GM18519 (cell line): Measurements from ENCODE around the gene NTHL1.
"Not testable (repeated sequence)": the region's sequence is repeated elsewhere in the genome, so short reads cannot be mapped to it uniquely, and the experiment has no call there.

Experiments used
- ATAC-seq: cut with Tn5 transposase; IDR thresholded peaks from one replicate; pipeline ENCODE4 v1.9.1; 2021; ENCODE audit warnings: mild to moderate bottlenecking, moderate library complexity; ENCODE audit not compliant: unreplicated experiment, low FRiP score

NTHL1 gene

DNA sequence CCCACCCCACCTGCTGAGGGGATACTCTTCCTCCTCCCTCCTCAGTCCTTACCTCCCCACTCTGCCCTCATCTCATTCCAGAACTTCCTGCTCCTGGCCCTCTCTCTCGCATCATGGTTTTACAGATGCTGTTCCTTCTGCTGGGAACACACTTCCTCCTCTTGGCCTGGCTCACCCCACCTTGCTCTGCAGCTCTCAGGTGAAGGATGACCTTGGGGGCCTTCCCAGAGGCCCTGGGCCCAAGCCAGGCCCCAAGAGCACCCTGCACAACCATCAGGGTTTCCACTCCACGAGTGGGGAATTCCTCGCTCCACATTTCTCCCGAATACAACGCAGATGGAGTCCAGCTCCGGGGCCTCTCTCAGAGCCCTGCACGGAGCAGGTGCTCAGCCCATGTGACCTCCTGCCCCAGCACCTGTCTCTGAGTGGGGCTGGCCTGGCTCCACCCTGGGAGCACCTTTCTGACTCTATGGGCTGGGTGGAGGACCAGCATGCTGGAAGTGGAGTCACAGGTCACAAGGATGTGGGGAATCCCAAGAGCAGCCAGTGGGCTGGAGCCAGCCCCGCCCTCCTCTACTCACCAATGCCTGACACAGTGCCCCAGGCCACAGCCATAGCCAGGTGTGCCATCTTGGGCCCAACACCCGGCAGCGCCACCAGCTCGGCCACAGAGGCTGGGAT is 4.5 kb downstream of the NTHL1 start:
- ATAC-seq: no peak

DNA sequence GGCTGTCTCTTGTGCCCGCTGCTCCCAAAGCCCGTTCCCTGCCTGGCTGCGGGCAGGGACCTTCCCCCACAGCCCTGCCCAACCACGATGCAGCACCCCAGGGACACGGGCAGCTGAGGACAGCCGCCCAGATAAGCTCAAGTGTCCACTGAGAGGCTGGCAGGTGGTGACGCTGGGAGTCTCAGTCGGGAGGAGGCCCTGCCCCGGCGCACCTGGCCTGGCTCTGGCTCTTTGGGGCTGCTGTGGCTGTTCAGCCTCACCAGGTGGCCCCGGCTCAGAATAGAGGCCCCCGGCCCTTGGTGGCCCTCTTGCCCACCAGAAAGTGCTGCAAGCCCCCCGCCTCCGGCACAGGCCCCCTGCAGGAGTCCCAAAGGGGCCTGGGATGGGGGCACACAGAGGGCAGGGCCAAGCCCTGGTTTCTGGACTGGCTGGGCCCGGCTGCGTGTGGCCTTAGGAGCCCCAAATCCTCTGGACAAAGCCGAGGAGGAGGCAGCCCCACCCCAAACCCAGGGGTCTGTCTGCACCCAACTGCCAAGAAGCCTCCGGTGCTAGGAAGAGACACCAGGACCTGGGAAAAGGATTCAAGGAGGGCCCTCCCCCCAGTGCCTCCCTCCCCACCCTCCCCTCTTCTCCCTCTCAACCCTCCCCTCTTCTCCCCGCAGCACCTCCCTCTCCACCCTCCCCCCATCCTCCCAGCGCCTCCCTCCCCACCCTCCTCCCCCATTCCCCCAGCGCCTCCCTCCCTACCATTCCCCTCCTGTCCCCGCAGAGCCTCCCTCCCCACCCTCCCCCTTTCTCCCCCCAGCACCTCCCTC is 5.3 kb downstream of the NTHL1 start:
- no peak for ATAC-seq

DNA sequence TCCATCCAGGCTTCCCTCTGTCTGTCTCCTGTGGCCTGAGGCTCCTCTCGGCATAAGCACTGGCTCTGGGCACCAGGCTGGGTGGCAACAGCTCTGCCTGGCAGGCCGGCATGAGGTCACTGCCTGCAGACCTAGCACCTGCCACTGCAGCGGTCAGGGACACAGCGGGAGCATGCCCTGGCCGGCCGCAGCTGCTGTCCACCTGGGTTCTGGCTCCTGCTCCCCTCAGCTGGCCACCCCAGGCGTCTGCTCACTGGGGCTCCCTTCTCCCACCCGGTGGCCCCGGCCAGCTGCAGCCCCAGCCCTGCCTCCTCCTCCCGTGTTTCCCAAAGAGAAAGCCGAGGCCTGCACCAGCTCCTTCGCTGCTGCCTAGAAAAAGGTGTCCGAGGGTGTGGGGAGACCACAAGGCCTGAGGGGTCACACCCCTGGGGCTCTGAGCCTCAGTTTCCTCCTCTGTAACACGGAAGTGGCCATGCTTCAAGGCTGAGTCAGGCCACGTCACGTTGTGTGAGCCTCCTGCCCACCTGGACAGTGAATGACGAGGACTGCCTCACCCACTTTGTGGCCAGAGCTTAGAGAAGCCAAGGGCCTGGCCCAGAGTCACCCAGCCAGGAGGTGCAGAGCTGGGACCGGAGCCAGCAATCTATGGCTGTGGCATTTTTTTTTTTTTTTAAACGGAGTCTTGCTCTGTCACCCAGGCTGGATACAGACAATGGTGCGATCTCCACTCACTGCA is 6.7 kb downstream of the NTHL1 start:
- no peak for ATAC-seq

DNA sequence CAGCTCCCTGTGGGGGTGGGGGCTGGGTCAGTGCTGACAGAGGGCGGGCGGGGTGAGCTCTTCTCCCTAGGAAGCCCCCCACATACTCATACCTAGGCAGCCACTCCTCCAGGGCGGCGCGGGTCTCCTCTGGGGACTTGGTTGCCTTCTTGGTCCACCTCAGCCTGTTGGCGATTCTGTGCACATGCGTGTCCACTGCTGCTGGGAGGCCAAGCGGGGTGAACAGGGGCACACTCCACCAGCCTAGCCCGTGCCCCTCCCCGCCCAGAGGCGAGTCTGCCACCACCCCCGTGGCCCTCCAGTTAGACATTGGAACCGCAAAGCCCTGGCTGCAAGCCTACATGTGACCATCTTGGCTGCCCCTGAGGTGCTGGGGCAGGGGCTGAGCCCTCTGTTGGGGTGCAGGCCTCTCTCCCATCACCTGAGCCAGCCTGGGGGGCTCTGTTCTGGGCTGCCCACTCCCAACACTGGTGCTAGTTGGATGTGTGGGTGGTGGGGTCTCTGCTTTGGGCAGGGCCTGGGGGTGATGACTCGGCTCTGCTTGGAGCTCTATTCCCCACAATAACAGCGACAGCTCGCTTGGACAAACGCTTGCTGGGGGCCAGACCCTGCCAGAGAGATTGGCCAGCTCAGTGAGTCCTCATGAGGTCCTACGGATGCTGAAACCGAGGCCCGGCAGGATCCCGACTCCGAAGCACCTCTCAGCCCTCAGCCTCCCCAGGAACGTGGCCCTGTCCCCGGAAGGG is 7.4 kb downstream of the NTHL1 start:
- ATAC-seq: no peak

DNA sequence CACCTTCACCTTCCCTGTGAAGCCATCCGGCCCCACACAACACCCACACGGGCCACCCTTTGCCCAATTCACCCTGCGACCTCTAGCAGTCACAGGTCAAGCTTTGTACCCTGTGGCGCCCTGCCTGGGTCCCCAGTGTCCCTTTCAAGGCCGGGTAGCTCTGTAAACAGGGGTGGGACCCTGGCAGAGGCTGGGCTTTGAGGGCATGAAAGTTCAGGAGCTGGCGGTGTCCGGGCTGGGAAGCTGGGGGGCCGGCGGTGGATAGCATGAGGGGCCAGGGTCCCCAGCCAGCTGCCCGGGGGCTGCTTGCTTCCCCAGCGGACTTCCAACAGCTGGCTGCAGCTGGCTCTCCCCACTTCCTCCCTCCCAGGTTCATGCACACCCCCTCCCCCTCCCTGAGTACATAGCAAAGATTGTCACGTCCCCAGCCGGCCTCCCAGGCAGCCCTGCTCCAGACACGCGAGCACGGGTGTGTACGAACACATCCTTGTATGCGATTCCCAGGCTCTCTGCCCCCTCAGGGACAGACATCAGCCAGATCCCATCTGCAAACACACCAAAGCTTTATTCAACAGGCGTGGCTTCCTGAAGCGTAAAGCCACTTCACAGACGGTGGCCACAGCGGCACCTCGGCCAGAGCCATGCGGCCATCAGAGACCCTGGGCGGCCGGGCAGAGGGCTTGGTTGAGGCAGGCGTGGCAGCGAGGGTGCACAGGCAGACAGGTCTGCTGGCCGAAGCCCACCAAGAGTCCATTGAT is 8.2 kb downstream of the NTHL1 start:
- ATAC-seq: no peak

DNA sequence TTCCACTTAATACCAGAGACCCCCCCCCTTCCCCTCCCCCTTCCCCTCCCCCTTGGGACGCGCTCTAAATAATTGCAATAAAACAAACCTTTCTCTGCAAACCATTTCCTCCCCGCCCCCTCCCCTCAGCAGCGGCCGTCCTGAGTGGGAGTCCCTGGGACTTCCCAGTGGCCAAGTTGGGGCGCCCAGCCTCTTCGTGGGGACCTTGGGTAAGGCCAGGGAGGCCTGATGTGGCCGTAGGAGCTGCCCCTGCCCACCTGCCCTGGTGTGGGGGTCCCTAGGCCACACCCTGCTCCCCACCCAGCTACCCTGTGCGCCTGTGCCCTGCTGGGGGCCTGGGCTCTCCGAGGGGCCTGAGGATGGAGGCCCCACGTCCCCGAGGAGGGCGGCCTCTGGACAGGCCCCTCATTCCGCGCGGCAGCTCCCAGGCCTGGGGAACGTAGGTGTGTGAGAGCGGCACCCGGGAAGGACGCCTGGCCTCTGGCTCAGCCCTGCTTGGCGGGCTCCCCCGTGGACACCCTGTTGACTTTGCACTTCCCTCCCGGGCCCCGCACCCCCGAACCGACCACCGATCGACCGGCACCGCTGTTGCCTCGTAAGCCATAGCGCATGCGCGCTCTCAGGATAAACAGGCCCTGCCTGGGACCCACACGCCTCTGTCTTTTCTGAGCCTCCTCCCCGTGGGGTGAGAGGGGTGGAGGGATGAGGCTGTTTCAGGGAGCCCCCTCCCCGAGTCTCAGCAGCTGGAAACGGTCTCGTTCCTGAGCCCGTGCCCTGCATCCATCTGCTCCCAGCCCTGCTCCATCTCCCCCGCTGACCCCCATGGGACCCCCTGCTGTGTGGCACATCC is 9.0 kb downstream of the NTHL1 start:
- no peak for ATAC-seq

DNA sequence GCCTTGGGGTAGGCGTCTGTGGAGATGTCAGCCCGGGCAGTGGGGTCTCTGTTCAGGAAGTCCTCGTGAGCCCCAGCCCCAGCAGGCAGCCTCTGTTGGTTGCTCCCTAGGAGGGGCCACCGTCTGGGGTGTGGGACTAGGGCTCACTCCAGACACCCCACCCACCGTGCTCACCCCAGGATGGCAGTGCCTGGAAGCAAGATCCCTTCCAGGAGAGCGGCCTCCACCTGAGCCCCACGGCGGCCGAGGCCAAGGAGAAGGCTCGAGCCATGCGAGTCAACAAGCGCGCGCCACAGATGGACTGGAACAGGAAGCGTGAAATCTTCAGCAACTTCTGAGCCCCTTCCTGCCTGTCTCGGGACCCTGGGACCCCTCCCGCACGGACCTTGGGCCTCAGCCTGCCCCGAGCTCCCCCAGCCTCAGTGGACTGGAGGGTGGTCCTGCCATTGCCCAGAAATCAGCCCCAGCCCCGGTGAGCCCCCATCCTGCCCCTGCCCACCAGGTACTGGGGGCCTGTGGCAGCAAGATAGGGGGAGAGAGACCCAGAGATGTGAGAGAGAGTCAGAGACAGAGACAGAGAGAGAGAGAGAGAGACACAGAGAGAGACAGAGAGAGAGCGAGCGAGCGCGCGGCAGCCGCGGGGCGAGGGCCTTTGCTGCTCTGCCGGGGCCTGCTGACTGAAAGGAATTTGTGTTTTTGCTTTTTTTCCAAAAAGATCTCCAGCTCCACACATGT is 9.8 kb downstream of the NTHL1 start:
- no peak for ATAC-seq

DNA sequence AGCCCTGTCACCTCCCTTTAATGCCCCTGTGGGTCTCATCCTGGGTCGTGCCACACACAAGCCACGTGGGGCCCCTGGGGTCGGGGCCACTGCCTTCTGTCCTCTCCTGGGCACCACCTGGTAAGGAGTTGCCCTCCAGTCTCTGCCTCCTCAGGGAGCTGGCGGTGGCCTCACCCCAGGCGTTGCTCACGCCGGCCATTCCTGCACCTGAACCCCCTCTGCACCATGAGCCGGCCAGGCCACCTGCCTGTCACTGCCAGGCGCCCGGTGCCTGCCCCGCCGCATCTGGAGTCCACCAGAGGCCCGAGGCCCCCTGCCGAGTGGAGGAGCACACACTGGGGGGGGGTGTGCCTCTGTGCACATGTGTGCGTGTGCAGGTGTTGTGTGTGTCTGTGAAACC is 10.5 kb downstream of the NTHL1 start:
- ATAC-seq: no peak

DNA sequence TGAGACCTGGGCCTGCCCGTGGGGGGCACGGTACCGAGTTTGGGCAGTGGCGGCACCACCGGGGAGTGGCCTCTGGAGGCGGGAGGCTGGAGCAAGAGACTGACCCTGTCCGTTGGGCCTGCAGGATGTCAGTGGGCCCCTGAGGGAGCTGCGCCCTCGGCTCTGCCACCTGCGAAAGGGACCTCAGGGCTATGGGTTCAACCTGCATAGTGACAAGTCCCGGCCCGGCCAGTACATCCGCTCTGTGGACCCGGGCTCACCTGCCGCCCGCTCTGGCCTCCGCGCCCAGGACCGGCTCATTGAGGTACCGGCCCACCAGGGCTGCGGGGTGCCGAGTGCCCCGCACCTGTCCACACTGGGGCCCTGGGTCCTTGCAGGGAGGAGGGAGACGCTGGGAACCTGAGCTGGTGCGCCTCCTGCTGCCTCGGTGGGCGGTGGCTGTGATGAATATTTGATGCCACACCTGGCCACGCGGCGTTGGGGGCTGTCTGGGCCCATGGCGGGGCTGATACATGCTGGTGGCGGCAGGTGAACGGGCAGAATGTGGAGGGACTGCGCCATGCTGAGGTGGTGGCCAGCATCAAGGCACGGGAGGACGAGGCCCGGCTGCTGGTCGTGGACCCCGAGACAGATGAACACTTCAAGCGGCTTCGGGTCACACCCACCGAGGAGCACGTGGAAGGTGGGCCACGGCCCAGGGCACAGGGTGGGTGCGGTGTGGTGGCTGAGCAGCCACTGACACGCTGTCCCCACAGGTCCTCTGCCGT is 11.3 kb downstream of the NTHL1 start:
- no peak for ATAC-seq

DNA sequence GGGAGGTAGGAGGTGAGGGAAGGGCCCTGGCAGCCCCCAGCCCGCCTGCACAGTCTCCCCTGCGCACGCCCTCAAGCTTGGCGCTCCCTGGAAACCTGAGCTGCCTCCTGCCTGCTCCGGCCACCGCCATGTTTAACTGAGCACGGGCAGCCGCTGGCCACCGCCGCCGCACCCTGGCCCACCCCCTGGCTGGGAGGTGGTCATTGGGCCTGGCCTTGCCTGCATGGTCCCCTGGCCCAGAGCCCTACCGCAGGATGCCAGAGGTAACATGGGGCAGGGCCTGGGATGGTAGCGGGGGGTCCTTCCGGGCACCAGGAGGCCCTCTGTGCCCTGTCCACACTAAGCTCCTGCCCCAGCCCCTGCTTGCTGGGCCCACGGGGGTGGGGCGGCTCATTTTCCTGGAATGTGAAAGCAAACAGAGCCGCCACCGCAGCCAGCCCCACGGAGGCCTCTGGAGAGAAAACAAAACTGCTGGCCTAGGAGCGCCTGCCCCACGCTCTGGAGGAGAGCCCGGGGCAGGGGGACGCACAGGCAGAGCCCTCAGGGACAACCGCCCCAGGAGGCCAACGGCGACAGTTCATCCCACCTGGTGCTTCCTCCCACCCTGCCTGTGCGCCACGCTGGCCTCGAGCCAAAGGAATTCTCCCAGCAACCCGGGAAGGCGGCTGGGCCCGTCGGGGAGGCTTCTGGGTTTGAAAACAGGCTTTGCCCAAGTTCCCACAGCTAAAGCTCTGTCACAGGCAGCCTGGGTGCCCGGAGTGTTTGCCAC is 12.0 kb downstream of the NTHL1 start:
- no peak for ATAC-seq

DNA sequence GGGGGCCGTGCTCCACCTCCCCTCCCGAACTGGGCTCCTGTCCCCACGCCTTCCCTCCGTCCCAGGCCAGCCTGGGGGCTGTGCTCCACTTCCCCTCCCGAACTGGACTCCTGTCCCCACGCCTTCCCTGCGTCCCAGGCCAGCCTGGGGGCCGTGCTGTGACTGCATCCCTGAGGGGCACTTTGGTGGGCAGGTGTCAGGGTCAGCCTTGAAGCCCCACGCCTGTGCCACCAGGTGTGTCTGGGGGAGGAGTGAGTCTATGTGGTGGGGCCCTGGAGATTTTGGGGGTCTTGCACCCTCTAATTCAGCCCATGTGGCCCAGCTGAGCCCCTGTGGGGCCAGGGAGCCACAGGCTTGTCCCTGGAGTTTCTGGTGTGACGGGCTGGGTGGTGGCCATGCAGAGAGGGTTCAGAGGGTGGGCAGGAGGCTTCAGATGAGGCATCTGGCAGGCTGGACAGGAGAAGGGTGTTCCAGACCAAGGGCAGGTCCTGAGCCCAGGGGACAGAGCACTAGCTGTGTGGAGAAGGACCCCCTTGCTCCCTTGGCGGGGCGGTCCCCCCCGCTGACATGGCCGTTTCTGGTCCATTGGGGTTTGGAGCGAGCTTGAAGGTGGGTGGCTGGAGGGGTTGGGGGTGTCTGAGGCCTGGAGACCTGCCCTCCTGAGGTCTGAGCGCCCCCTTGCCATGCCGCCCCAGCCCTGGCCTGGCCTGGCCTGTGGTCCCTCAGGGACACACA is 12.8 kb downstream of the NTHL1 start:
- no peak for ATAC-seq

DNA sequence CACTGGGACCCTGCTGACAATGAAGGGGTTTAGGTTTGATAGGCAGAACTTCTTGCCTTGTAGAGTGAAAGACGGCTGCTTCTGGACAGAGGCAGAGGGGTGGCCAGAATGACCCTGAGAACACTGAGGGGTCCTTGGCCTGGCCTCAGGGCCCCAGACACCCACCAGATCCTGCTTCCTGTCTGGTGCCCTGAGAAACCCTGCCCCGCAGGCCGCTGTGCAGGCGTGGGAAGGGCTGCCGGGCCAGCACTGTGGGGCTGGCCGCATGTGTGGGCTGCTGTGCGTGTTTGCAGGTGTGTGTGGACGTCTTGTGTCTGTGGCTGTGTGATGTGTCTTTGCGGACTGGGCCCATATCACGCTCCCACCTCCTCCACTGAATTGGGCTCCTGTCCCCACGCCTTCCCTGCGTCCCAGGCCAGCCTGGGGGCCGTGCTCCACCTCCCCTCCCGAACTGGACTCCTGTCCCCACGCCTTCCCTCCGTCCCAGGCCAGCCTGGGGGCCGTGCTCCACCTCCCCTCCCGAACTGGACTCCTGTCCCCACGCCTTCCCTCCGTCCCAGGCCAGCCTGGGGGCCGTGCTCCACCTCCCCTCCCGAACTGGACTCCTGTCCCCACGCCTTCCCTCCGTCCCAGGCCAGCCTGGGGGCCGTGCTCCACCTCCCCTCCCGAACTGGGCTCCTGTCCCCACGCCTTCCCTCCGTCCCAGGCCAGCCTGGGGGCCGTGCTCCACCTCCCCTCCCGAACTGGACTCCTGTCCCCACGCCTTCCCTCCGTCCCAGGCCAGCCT is 13.5 kb downstream of the NTHL1 start:
- ATAC-seq: not testable (repeated sequence)

DNA sequence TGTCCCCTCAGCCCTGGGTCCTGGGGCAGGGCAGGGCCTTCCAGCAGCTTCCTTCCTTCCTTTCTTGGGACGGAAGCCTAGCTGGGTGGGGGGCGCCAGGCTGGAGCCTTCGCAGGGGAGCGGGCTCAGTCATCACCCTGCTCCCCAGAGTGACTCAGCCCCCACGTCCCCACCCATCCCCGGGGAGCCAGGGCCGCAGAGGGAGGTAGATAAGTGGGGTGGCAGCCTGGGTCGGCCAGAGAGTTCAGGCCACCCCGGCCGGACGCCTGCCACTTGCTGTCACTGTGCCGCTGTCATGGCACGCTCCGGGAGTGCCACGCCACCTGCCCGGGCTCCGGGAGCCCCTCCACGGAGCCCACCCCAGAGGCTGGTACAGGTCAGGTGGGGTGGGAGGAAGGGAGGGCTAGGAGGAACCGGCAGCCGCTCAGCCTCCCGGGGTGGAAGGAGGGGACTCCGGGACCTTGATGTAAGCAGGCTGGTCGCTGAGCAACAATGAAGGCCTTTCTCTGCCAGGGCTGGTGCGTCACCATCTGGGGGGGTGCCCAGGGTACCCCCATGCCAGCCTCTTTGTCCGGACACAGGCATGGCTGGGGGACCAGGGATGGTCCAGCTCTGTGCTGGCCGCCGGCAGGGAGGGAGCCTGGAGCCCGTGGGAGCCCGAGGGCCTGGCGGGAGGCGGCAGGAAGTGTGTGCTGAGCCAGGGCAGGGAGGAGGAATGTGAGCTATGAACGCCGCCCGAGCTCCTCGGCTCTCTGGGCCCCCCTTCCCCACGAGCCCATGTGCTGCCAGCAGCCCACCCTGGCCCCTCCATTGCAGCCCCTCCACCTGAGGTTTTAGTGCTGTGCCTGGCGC is 14.4 kb downstream of the NTHL1 start:
- ATAC-seq: no peak

DNA sequence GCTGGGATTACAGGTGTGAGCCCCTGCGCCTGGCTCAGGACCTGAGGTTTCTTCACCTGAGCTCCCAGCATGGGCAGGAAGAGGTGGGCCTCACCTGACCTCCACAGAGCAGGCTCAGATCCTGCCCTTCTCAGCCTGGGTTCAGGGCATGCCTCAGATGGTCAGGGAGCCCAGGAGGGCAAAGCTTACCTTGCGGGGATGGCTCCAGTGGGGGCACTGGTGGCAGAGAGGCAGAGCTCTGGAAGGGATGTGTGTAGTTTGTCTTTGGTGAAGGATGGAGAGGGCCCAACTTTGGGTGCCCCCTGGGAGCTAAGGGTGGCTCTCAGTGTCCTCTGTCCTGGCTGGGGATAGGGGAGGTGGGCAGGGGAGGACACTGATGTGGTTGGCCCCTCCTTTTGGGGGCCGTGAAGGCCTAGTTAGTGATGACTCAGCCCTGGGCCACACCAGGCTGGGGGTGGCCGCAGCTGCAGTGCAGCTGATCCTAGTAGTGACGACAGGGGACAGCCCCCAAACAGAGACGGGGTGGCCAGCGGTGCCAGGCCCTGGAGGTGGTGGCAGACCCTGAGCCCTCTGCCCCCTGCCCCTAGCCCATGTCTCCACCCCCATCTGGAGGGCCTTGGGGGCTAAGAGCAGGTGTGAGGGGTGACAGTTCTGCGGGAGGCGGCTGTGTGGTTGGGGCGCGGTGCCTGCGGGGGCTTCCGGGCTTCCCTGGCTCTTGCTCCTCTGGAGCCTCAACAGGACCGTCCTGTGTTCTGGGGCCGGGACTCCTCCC is 15.2 kb downstream of the NTHL1 start:
- no peak for ATAC-seq
